B cell (primary cell): ENCODE results near the gene LONP2. TPM values are rescaled to one million over a fixed set of nuclear protein-coding genes. Genes with fewer than 3 reads are reported as not detected.
A peak's percentile ranks its signal among the peaks of the same experiment; 100 is the strongest.

Experiments used
- ATAC-seq: fragments of 200-7000 bp; cut with Tn5 transposase; one replicate; pipeline ENCODE4 v1.10.0; 2021; ENCODE audit warnings: low read depth, mild to moderate bottlenecking, moderate number of reproducible peaks, moderate library complexity
- CTCF ChIA-PET: fragments of 350-600 bp; sonication (Branson Sonifier 250); formaldehyde crosslinking; loops from one replicate; lab custom pipeline; 2021; ENCODE audit warnings: antibody characterized with exemption, inconsistent platforms; lab: Charles Lee
- POLR2A ChIA-PET: fragments of 350-600 bp; sonication (Branson Sonifier 250); formaldehyde crosslinking; loops from one replicate; lab custom pipeline; 2021; ENCODE audit warnings: antibody characterized with exemption; lab: Charles Lee
- DNase-seq: peaks from one replicate; pipeline ENCODE4 v3.0.0; 2013
- H2AFZ ChIP-seq: 2 replicates; pipeline ENCODE4 v1.6.1; 2012; ENCODE audit warnings: mild to moderate bottlenecking, low read depth, low read length; ENCODE audit not compliant: insufficient read depth, poor library complexity, severe bottlenecking
- H3K27ac ChIP-seq, 2 donors: 1 replicate in 1 of 2; 2 replicates in 1 of 2; pipeline ENCODE4 v1.5.1; 2012 to 2013; ENCODE audit warnings: low read length in 2 of 2, mild to moderate bottlenecking in 2 of 2, moderate library complexity in 1 of 2
- H3K27me3 ChIP-seq, 4 experiments: fragments of 200-600 bp in 1 of 4; sonication (generic) in 1 of 4; replicated peaks in 1 of 4; 1 replicate in 2 of 4; 2 replicates in 2 of 4; pipeline versions ENCODE4 v1.6.1 to v1.7.0; 2013 to 2016; ENCODE audit warnings: low read length in 3 of 4, mild to moderate bottlenecking in 2 of 4, mixed read lengths in 1 of 4, moderate library complexity in 1 of 4; ENCODE audit not compliant: insufficient read depth in 4 of 4, control insufficient read depth in 3 of 4; ENCODE audit errors: control extremely low read depth in 1 of 4
- H3K36me3 ChIP-seq, 2 experiments: replicated peaks in 1 of 2; 1 replicate in 1 of 2; 2 replicates in 1 of 2; pipeline versions ENCODE4 v1.6.1 to v1.7.1; 2013; ENCODE audit warnings: low read length in 1 of 2; ENCODE audit not compliant: insufficient read depth in 2 of 2, control insufficient read depth in 1 of 2; ENCODE audit errors: control extremely low read depth in 1 of 2, extremely low read depth in 1 of 2
- H3K4me1 ChIP-seq, 2 donors: fragments of 200-600 bp in 1 of 2; sonication (generic) in 1 of 2; 1 replicate in 1 of 2; 2 replicates in 1 of 2; pipeline versions ENCODE4 v1.5.1 to v1.6.1; 2013 to 2017; ENCODE audit warnings: low read length in 2 of 2; ENCODE audit not compliant: control insufficient read depth in 2 of 2, insufficient read depth in 2 of 2
- H3K4me2 ChIP-seq: replicated peaks from 2 replicates; pipeline ENCODE3; 2012; ENCODE audit warnings: mild to moderate bottlenecking, low read depth, low read length; ENCODE audit not compliant: poor library complexity, severe bottlenecking
- H3K4me3 ChIP-seq, 5 experiments: fragments of 200-600 bp in 1 of 5; sonication (generic) in 1 of 5; 1 replicate in 3 of 5; 2 replicates in 2 of 5; pipeline versions ENCODE4 v1.5.1 to v1.7.0; 2011 to 2016; ENCODE audit warnings: low read length in 4 of 5, mild to moderate bottlenecking in 4 of 5, low read depth in 2 of 5, control low read depth in 1 of 5, moderate library complexity in 1 of 5; ENCODE audit not compliant: insufficient read depth in 1 of 5; ENCODE audit errors: control extremely low read depth in 1 of 5, extremely low read depth in 1 of 5
- H3K79me2 ChIP-seq: fragments of 200-600 bp; sonication (generic); one replicate; pipeline ENCODE4 v1.6.0; 2016; ENCODE audit warnings: low read length; ENCODE audit not compliant: control insufficient read depth, insufficient read depth
- H3K9ac ChIP-seq: fragments of 200-600 bp; sonication (generic); 2 replicates; pipeline ENCODE4 v1.6.1; 2017; ENCODE audit warnings: mild to moderate bottlenecking, low read length, moderate library complexity
- H3K9me3 ChIP-seq, 3 donors: one replicate each; pipeline versions ENCODE4 v1.6.1 to v1.7.1; 2013; ENCODE audit warnings: low read length in 2 of 3; ENCODE audit not compliant: control insufficient read depth in 2 of 3, insufficient read depth in 1 of 3; ENCODE audit errors: control extremely low read depth in 1 of 3
- H4K20me1 ChIP-seq: 2 replicates; pipeline ENCODE4 v1.6.0; 2012; ENCODE audit warnings: mild to moderate bottlenecking, low read length; ENCODE audit not compliant: insufficient read depth, control insufficient read depth, poor library complexity, severe bottlenecking
- H3K27ac Mint-ChIP-seq: one replicate; pipeline ENCODE4 v1.8.0; 2021; ENCODE audit warnings: mixed read lengths
- H3K27me3 Mint-ChIP-seq: one replicate; pipeline ENCODE4 v1.8.0; 2021; ENCODE audit warnings: mixed read lengths
- H3K4me1 Mint-ChIP-seq: one replicate; pipeline ENCODE4 v1.8.0; 2021; ENCODE audit warnings: mixed read lengths
- H3K4me3 Mint-ChIP-seq: one replicate; pipeline ENCODE4 v1.8.0; 2021; ENCODE audit warnings: mixed read lengths
- H3K9me3 Mint-ChIP-seq: one replicate; pipeline ENCODE4 v1.8.0; 2022; ENCODE audit warnings: mixed read lengths; ENCODE audit not compliant: insufficient read depth
- EZH2 ChIP-seq: IDR thresholded peaks from 2 replicates; pipeline ENCODE4 v1.6.1; 2012; ENCODE audit warnings: borderline replicate concordance, low read depth, mild to moderate bottlenecking, moderate library complexity, low read length; ENCODE audit not compliant: insufficient read depth, poor library complexity, severe bottlenecking
- WGBS: methylation state at CpG from one replicate; pipeline ENCODE4 v1.1.5; 2013; ENCODE audit warnings: missing lambda C conversion rate; ENCODE audit not compliant: insufficient coverage; 5-methylcytosine and 5-hydroxymethylcytosine counted together
- intact Hi-C: fragments of 100-400 bp; cut with micrococcal nuclease; formaldehyde crosslinking; loops from one replicate; pipeline ENCODE4 v1.10.0; 2022
- polyA plus RNA-seq: library from polyadenylated mRNA; depleted of rRNA; stranded (reverse); fragments of >200 nt; gene quantifications from 2 replicates; pipeline ENCODE4 v1.2.3, GENCODE V29; 2012
- total RNA-seq, 2 donors: library from RNA; stranded (reverse); fragments of 120-200 nt in 1 of 2; gene quantifications; 1 replicate in 1 of 2; 2 replicates in 1 of 2; pipeline versions ENCODE4 v1.2.3 to v1.2.4, GENCODE V29; 2013 to 2022
- TF ChIP-seq, protein P1 (sequence below): fragments of 200-600 bp; IDR thresholded peaks from one replicate; pipeline ENCODE4 v1.8.0; 2022; ENCODE audit warnings: antibody characterized with exemption, mild to moderate bottlenecking

LONP2 gene
- total and polyA plus RNA-seq, 2 donors (not counting 1 experiment from before 2014, with no cell fraction given): 39.3 to 84.2 TPM

DNA sequence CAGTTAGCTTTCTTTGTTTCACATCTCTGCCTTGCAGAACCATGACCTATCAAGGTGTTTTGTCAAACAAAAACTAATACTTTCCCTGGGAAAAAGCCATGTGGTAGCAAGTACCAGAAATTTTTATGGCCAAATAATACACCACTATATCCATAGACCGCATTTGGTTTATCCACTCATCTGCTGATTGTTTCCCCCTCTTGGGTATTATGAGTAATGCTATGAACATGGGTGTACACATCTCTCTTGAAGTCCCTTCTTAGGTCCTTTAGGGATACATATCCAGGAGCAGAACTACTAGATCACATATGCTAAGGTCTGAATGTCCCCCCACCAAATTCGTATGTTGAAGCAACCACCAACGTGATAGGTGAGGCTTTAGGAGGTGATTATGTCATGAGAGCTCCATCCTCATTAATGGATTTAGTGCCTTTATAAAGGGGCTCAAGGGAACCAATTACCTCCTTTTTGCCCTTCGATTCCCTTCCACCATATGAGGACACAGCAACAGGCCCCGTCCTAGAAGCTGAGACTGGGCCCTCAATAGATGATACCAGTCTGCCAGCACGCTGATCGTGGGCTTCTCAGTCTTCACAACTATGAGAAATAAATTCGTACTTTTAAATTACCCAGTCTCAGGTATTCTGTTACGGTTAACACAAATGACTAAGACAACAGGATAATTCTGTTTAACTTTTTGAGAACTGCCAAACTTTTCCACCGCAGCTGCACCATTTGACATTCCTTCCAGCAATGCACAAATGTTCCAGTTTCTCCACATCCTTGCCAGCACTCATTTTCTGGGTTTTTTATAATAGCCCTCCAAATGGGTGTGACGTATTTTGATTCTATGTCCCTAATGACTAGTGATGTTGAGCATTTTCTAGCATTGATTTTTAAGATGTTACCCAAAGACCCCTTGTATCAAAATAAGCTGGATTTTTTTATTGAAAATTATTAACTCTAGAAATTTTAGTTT is 111.1 kb downstream of the LONP2 start:
- CTCF ChIA-PET: interaction anchor here (0.5 to 8.1 kb wide), 25 partner anchors 11 to 275 kb away, joined by 3 to 144 read pairs (median 5); partner anchors contain the start of gene SIAH1
- H3K4me3 Mint-ChIP-seq: no peak overlapping the region
- H3K4me1 ChIP-seq: peaks cover 4 to 5% of the 10 kb centered on the region in 2 donors
- H4K20me1 ChIP-seq: peaks cover 4% of the 10 kb centered on the region
- no peak overlapping the region for H2AFZ ChIP-seq
- no peak overlapping the region for H3K4me3 ChIP-seq
- peak overlapping the region; percentile 27 for H3K27ac Mint-ChIP-seq
- intact Hi-C loops: no loop called here
- DNase-seq (no peak), ATAC-seq (no peak)
- POLR2A ChIA-PET: interaction anchor here (0.7 kb wide), 1 partner anchor 88 kb away, joined by 3 read pairs; no protein-coding TSS in a partner anchor
- no peaks in the 10 kb centered on the region for H3K9me3 ChIP-seq
- H3K9me3 Mint-ChIP-seq: no peaks in the 10 kb centered on the region
- no peaks in the 10 kb centered on the region for H3K27me3 Mint-ChIP-seq
- no peaks in the 10 kb centered on the region for H3K27me3 ChIP-seq
- no peak overlapping the region for H3K4me2 ChIP-seq
- no peak for TF ChIP-seq EZH2
- TF ChIP-seq, protein P1, sequence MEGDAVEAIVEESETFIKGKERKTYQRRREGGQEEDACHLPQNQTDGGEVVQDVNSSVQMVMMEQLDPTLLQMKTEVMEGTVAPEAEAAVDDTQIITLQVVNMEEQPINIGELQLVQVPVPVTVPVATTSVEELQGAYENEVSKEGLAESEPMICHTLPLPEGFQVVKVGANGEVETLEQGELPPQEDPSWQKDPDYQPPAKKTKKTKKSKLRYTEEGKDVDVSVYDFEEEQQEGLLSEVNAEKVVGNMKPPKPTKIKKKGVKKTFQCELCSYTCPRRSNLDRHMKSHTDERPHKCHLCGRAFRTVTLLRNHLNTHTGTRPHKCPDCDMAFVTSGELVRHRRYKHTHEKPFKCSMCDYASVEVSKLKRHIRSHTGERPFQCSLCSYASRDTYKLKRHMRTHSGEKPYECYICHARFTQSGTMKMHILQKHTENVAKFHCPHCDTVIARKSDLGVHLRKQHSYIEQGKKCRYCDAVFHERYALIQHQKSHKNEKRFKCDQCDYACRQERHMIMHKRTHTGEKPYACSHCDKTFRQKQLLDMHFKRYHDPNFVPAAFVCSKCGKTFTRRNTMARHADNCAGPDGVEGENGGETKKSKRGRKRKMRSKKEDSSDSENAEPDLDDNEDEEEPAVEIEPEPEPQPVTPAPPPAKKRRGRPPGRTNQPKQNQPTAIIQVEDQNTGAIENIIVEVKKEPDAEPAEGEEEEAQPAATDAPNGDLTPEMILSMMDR: no peak
- WGBS: 96% methylated on average over 7 of the region's 11 CpGs
- H3K36me3 ChIP-seq: peaks cover 0 to 22% of the 10 kb centered on the region in 2 experiments
- peaks cover 22% of the 10 kb centered on the region for H3K79me2 ChIP-seq
- H3K27ac ChIP-seq: no peak overlapping the region
- H3K4me1 Mint-ChIP-seq: peaks cover 30% of the 10 kb centered on the region
- no peak overlapping the region for H3K9ac ChIP-seq
